Parathyroid adenoma (tissue), 2 donors: ENCODE data around the gene C11orf97.
"Not testable (repeated sequence)": the region's sequence is repeated elsewhere in the genome, so short reads cannot be mapped to it uniquely, and the experiment has no call there.

Experiments used
- H2AFZ ChIP-seq: fragments of 300-600 bp; sonication (generic); one replicate; pipeline ENCODE4 v1.7.0; 2017; ENCODE audit warnings: antibody characterized with exemption, mild to moderate bottlenecking
- H3K27ac ChIP-seq: fragments of 300-600 bp; sonication (generic); one replicate; pipeline ENCODE4 v1.7.0; 2017
- H3K27me3 ChIP-seq: fragments of 300-600 bp; sonication (generic); one replicate; pipeline ENCODE4 v1.7.0; 2017; ENCODE audit warnings: low read length; ENCODE audit not compliant: control insufficient read depth, insufficient read depth
- H3K36me3 ChIP-seq: fragments of 300-600 bp; sonication (generic); one replicate; pipeline ENCODE4 v1.7.0; 2017; ENCODE audit warnings: low read length; ENCODE audit not compliant: control insufficient read depth, insufficient read depth
- H3K4me1 ChIP-seq: fragments of 300-600 bp; sonication (generic); one replicate; pipeline ENCODE4 v1.7.0; 2017; ENCODE audit warnings: control low read depth
- H3K4me2 ChIP-seq: fragments of 300-600 bp; sonication (generic); one replicate; pipeline ENCODE4 v1.7.0; 2017; ENCODE audit warnings: low read length
- H3K4me3 ChIP-seq: fragments of 300-600 bp; sonication (generic); one replicate; pipeline ENCODE4 v1.7.0; 2017; ENCODE audit warnings: low read depth, low read length
- H3K79me2 ChIP-seq: fragments of 300-600 bp; sonication (generic); one replicate; pipeline ENCODE4 v1.7.0; 2017; ENCODE audit warnings: control low read depth
- H3K9ac ChIP-seq: fragments of 300-600 bp; sonication (generic); one replicate; pipeline ENCODE4 v1.7.0; 2017; ENCODE audit warnings: mild to moderate bottlenecking
- H3K9me3 ChIP-seq: fragments of 300-600 bp; sonication (generic); one replicate; pipeline ENCODE4 v1.7.0; 2017; ENCODE audit warnings: low read length; ENCODE audit not compliant: control insufficient read depth
- TF ChIP-seq, protein P1 (sequence below): fragments of 300-600 bp; sonication (generic); IDR thresholded peaks from one replicate; pipeline ENCODE4 v1.7.0; 2017; ENCODE audit warnings: antibody characterized with exemption, mild to moderate bottlenecking
- donor health status: primary hyperparathyroidism.

The C11orf97 gene

DNA sequence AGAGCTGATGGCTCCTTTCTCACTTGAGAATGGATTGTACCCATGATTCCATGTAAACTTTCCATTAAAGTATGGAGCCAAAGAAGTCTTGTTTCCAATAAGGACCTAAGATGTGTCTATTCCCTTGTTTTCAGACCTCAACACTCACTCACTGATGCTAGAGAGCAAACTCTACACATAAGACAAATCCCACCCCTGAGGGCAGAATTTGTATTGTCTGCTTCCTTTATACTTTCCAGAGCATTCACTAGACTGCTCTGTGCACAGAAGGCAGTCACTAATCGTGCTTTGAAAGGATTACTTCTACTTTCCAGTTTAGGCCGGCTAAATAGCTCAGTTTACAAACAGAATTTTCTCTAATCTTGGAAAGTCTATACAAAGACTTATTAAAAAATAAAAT, 12.1 kb upstream of the C11orf97 start:
- no peak overlapping the region for H3K27ac ChIP-seq
- H3K9ac ChIP-seq = no peak overlapping the region
- H3K79me2 ChIP-seq = no peaks in the 10 kb centered on the region
- TF ChIP-seq, protein P1, sequence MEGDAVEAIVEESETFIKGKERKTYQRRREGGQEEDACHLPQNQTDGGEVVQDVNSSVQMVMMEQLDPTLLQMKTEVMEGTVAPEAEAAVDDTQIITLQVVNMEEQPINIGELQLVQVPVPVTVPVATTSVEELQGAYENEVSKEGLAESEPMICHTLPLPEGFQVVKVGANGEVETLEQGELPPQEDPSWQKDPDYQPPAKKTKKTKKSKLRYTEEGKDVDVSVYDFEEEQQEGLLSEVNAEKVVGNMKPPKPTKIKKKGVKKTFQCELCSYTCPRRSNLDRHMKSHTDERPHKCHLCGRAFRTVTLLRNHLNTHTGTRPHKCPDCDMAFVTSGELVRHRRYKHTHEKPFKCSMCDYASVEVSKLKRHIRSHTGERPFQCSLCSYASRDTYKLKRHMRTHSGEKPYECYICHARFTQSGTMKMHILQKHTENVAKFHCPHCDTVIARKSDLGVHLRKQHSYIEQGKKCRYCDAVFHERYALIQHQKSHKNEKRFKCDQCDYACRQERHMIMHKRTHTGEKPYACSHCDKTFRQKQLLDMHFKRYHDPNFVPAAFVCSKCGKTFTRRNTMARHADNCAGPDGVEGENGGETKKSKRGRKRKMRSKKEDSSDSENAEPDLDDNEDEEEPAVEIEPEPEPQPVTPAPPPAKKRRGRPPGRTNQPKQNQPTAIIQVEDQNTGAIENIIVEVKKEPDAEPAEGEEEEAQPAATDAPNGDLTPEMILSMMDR = no peak
- H3K27me3 ChIP-seq = no peaks in the 10 kb centered on the region
- no peaks in the 10 kb centered on the region for H3K4me1 ChIP-seq
- no peaks in the 10 kb centered on the region for H3K9me3 ChIP-seq
- no peak overlapping the region for H3K4me3 ChIP-seq
- no peaks in the 10 kb centered on the region for H3K36me3 ChIP-seq
- H3K4me2 ChIP-seq = no peak overlapping the region
- no peak overlapping the region for H2AFZ ChIP-seq

DNA sequence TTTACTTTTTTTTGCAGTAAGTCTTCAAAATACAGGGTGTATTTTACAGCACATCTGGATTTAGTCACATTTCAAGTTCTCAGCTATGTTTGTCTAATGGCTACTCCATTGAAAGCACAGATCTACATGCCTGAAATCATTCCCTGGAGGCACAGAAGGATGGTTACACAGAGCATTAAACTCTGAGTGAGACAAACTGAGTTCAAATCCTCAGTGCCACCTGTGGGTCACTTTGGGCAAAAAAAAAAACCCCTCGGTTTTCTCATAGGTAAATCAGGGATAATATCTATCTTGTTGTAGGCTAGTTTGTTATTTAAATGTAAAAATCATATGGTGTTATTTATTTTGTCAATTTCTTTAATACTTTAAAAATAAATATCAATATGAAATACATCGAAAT, 10.7 kb upstream of the C11orf97 start:
- TF ChIP-seq, protein P1 = no peak
- Histone ChIP-seq H2AFZ (no peak overlapping the region), H3K4me3 (no peak overlapping the region), H3K36me3 (no peaks in the 10 kb centered on the region), H3K79me2 (no peaks in the 10 kb centered on the region), H3K4me2 (no peak overlapping the region), H3K9me3 (no peaks in the 10 kb centered on the region), H3K27me3 (no peaks in the 10 kb centered on the region), H3K4me1 (no peaks in the 10 kb centered on the region), H3K9ac (no peak overlapping the region), H3K27ac (no peak overlapping the region)

DNA sequence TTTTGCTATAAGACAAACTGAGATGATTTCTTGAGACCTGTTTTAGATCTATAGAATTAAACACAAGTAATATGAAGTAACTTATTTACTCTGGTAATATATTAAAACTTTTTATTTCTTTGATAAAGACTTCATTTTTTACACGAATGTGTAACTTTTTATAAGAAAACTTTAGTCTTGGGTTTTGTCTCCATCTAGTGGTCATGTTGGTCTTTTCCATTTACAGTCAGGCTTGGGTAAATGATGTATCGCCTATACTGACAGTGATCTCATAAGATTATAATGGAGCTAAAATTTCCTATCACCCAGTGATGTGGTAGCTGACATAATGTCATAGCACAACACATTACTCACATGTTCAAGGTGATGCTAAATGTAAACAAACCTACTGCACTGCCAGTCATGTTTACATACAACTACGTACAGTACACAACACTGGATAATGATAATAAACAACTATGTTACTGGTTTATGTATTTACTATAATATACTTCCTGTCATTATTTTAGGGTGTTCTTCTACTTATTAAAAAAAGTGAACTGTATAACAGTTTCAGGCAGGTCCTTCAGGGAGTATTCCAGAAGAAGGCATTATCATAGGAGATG, 7.5 kb upstream of the C11orf97 start:
- Histone ChIP-seq H3K4me1 (no peaks in the 10 kb centered on the region), H3K9me3 (no peaks in the 10 kb centered on the region), H3K36me3 (no peaks in the 10 kb centered on the region), H3K27ac (no peak overlapping the region), H2AFZ (no peak overlapping the region), H3K27me3 (no peaks in the 10 kb centered on the region), H3K4me2 (no peak overlapping the region), H3K79me2 (no peaks in the 10 kb centered on the region), H3K9ac (no peak overlapping the region), H3K4me3 (no peak overlapping the region)
- TF ChIP-seq, protein P1 = peak; percentile 52

DNA sequence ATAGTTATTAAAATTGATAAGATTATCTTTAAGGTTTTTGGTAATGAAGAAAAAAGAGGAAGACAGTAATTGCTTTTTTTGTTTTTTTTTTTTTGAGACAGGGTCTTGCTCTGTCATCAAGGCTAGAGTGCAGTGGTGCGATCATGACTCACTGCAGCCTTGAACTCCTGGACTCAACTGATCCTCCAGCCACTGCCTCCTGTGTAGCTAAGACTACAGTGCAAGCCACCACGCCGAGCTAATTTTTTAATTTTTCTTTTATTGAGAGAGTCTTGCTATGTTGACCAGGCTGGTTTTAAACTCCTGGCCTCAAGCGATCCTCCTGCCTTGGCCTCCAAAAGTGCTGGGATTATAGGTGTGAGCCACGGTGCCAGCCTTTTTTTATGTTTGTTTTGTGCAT, 5.7 kb upstream of the C11orf97 start:
- H3K9me3 ChIP-seq, H3K79me2 ChIP-seq, H3K36me3 ChIP-seq, H3K27me3 ChIP-seq, H3K4me3 ChIP-seq, H3K4me2 ChIP-seq, H3K9ac ChIP-seq, H3K27ac ChIP-seq, H3K4me1 ChIP-seq, H2AFZ ChIP-seq: not testable (repeated sequence)

DNA sequence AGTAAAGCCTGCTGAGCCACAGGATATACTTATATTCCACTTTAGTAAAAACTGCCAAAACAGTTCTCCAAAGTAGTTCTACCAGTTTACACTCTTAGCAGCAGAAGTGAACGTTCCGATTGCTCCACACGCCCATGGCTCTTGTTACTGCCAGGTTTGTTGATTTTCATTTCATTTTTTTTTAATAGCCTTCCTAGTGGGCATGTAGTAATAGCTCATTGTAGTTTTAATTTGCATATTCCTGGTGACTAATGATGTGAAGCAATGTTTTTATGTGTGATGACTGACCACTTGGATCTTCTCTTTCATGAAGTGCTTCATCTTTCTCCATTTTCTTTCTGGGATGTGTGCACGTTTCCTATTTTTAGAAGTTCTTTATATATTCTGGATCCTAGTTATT, 4.8 kb upstream of the C11orf97 start:
- H3K4me2 ChIP-seq = no peak overlapping the region
- H2AFZ ChIP-seq = no peak overlapping the region
- H3K36me3 ChIP-seq = no peaks in the 10 kb centered on the region
- no peak overlapping the region for H3K9ac ChIP-seq
- H3K27ac ChIP-seq = no peak overlapping the region
- no peak overlapping the region for H3K4me3 ChIP-seq
- H3K9me3 ChIP-seq = no peaks in the 10 kb centered on the region
- no peaks in the 10 kb centered on the region for H3K27me3 ChIP-seq
- TF ChIP-seq, protein P1 = no peak
- no peaks in the 10 kb centered on the region for H3K79me2 ChIP-seq
- H3K4me1 ChIP-seq = no peaks in the 10 kb centered on the region
